HG03565 (cell line): ENCODE measurements around the gene IL27RA.
"Not testable (repeated sequence)": the region's sequence is repeated elsewhere in the genome, so short reads cannot be mapped to it uniquely, and the experiment has no call there.

Experiments
- ATAC-seq: cut with Tn5 transposase; IDR thresholded peaks from one replicate; pipeline ENCODE4 v1.9.1; 2021; ENCODE audit warnings: mild to moderate bottlenecking, moderate library complexity; ENCODE audit not compliant: unreplicated experiment

The IL27RA gene

DNA sequence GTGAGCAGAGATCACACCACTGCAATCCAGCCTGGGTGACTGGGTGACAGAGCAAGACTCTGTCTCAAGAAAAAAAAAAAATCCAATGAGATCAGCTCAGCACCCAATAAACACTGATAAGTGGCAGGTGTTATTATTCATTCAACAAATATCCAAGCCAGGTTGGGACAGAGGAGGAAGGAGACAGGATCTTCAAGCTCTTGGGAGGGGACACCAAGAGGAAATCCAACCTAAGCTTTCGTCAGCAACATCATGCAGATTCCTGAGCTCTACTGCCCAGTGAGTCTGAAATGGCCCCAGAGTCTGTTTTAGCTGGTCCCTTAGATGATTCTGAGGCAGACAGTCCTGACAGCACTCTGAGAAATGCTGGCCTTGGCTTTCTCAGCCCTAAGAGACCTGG, 33.1 kb upstream of the IL27RA start:
- ATAC-seq: no peak

GRCh38 chr19:13999085-13999484, 32.5 kb upstream of the IL27RA start:
- ATAC-seq: no peak

DNA sequence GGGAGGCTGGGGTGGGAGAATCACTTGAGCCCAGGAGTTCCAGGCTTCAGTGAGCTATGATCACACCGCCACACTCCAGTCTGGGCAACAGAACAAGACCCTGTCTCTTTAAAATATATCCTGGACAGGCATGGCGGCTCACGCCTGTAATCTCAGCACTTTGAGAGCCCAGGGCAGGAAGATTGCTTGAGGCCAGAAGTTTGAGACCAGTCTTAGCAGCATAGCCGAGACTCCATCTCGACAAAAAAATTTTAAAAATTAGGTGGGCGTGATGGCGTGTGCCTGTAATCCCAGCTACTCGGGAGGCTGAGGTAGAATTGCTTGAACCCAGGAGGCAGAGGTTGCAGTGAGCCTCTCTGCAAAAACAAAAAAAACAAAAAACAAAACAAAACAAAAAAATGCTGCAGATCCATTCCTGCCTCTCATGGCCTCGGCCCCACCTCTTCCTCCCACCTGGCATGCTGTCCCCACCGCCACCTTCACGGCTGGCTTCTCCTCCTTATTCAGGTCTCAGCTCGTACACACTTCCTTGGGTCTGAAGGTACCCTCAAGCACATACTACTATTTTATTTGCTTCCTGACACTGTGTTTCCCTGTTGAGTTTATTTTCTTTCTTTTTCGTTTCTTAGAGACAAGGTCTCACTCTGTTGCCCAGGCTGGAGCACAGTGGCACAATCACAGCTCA, 30.7 kb upstream of the IL27RA start:
- ATAC-seq: no peak

GRCh38 chr19:14002571-14003250, 28.9 kb upstream of the IL27RA start:
- ATAC-seq: no peak

DNA sequence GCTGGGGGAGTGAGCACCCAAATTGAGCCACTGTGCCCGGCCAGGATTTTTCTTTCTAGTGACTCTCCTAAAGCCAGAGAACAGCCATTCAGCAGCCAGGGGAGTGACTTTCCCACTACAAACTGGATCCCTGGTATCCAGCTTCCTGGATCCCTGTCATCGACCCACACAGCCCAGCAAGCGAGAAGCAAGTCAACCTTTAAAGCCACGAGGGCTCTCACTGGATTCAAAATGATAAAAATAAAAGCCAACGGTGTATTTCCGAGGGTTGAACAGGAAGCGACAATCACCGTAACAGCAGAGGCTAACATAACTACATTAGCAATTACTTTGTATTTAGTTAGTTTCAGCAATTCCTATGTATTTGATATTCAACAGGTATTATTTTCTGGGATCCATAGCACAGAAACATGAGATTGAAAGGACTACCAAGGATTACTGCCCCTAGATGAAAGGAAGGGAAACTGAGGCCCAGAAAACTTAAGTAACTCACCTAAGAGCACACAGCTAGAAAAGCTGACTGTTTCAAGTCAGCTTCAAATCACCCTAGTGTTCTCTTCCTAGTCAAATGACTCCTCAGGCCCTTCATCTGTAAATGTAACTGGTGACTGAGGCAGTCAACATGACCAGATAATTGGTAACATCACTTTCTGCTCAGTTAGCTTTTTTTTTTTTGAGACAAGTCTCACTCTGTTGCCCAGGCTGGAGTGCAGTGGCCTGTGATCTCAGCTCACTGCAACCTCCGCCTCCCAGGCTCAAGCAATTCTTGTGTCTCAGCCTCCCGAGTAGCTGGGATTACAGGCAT, 28.1 kb upstream of the IL27RA start:
- ATAC-seq: no peak

GRCh38 chr19:14004619-14005348, 26.8 kb upstream of the IL27RA start:
- ATAC-seq: no peak

DNA sequence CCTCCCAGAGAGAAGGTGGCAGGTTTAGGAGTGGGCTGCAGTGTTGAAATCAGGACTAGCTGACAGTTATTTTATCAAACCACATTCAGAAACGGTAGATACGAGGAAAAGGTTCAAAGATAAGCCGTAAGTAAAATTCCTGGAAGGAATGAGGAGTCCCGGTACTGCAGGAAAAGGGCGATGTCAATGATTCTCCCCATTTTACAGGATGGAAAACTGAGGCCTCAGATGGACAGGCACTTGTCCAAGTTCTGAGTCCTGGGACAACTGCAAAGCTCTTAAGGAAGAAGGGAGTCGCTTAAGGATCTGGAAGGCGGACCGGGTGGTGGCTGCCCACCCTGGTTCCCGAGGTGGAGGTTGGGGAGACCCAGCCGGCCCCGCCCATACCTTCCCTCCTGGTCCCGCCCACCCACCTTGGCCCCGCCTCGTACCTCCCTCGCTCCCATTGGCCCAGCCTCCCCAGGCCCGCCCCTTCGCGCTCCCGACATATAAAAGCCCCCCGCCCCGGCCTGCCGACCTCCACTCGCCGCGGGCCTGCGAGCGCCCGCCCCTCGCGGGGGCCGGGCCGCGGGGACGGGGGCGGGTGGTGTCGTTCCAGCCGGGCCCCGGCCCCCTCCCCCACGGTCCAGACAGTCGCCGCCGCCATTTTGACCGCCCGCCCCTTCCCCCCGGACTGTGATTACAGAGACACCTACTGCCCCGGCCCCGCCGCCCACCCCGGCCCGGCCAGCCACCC, 26.0 kb upstream of the IL27RA start:
- no peak for ATAC-seq

GRCh38 chr19:14006085-14006765, 25.3 kb upstream of the IL27RA start, which contains the start of gene RFX1:
RFX1 (minus strand) TSS chr19:14006320; CDS start chr19:13993843, 12,477 bp downstream.
- ATAC-seq: peak; percentile 66

DNA sequence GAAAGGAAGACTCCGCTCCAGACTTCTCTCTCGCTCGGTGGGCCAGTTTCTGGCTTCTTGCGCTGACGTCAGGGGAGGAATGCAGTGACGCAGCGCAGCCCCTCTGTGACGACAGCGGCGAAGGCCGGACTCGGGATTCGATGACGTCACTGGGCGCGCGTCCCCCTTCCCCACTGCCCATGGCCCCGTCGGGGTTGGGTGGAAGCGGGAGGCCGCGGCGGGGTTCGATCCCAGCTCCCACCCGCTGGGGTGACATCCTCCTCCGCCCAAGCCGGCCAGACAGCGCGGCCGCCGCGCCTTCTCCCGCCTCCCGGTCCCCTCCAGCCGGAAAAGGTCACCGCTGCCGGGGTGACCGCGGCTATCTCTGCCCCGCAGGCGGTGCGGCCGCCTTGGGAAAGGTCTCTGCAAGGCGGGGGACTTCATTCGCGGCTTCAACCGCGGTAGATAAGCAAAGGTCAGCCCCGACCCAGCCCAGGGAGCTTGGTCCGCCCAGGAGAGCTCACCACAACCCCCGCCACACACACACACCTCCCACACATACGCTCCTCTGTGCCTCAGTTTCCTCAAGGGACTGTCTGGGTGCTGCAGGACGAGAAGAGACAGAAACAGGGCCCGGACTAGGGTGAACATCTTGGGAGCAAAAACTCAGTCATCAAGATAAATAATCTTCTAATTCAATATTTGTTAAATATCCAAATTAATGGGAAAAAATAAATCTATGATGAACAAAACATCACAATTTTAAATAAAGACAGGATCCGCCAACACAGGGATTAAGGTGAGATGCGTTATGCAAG, 24.6 kb upstream of the IL27RA start:
- ATAC-seq: peak; percentile 23

DNA sequence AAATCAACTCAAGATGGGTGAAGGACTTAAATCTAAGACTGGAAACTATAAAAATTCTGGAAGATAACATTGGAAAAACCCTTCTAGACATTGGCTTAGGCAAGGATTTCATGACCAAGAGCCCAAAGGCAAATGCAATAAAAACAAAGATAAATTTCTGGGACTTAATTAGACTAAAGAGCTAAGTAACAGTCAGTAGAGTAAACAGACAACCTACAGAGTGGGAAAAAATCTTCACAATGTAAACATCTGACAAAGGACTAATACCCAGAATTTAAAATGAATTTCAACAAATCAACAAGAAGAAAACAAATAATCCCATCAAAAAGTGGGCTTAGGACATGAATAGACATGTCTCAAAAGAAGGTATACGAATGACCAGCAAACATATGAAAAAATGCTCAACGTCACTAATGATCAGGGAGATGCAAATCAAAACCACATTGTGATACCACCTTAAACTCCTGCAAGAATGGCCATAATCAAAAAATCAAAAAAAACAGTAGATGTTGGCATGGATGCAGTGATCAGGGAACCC, 19.1 kb upstream of the IL27RA start:
- ATAC-seq: no peak

DNA sequence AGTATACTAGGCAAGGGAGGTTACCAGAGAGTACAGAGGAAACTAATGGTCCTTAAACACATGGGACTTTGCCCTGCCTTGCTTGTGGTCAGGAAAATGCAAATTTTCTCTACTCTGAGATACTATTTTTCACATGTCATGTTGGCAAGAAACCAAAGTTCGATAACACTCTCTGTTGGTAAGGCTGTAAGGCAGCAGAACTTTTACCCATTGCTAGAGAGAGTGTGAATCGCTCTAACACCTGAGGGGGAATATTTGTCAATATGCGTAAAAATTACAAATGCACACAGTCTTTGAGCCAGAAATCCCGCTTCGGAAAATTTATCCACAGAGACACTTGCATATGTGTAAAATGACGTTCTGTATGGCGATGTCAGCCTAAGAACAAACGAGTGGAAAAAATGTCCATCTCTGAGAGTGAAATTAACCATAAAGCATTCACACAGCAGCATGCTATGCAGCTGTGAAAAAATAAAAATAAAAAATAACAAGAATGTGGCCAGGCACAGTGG, 16.0 kb upstream of the IL27RA start:
- no peak for ATAC-seq

DNA sequence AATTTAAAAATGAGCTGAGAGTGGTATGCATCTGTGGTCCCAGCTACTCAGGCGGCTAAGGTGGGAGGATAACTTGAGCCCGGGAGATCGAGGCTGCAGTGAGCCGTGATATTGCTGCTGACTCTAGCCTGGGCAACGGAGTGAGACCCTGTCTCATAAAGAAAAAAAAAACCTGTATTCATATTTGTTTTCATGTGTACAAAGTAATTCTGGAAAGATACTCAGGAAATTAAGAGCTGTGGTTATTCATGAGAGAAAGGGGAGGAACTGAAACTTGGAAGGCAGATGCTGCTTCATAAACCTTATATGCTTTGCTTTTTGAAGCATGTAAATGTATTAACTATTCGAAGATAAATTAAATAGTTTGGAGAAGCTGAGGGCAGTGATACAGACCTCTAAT, 12.5 kb upstream of the IL27RA start:
- no peak for ATAC-seq

GRCh38 chr19:14019739-14020138, 11.8 kb upstream of the IL27RA start:
- not testable (repeated sequence) for ATAC-seq

GRCh38 chr19:14021474-14021873, 10.1 kb upstream of the IL27RA start:
- no peak for ATAC-seq

DNA sequence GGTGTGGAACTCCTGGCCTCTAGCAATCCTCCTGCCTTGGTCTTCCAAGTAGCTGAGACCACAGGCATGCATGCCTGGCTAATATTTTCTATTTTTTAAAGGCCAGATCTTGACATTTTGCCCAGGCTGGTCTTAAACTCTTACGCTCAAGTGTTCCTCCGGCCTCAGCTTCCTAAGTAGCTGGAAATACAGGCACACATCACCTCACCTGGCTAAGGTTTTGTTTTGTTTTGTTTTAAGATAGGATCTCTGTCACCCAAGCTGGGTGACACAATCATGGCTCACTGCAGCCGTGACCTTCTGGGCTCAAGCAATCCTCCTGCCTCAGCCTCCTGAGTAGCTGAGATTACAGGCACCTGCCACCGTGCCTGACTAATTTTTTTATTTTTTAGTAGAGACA, 9.1 kb upstream of the IL27RA start:
- ATAC-seq: no peak

DNA sequence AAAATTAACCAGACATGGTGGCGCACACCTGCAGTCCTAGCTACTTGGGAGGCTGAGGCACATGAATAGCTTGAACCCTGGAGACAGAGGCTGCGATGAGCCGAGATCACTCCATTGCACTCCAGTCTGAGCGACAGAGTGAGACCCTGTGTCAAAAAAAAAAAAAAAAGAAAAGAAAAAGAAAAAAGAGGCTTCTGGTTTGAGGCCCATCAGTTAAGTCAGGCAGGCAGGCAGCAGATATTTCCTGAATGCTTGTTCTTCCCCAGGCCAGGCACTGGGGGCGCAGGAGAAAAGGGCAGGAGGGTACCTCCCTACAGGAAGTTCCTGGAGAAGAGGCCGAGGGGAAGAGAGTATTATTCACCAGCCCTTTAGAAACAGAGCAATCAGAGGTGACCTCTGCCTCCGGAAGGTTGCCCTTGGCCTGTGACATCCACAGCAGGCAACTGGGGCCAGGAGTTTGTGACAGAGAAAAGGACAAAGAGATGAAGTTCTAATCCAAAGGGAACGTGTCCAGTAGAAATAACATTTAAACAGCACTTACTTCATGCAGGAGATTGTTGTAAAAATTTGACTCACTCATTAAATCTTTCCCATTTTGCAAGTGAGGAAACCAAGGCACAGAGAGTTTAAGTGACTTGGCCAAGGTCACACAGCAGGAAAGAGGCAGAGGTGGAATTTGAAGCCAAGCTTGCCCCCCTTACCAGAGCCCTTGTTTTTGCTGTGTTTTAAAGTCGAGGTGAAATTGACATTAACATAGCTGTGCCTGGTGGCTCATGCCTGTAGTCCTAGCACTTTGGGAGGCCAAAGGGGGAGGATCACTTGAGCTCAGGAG, 7.9 kb upstream of the IL27RA start:
- no peak for ATAC-seq

- ATAC-seq: not testable (repeated sequence)
Measured at GRCh38 chr19:14026652-14027192, 4.8 kb upstream of the IL27RA start.
